ENCODE data around the gene MARK1.

DNA sequence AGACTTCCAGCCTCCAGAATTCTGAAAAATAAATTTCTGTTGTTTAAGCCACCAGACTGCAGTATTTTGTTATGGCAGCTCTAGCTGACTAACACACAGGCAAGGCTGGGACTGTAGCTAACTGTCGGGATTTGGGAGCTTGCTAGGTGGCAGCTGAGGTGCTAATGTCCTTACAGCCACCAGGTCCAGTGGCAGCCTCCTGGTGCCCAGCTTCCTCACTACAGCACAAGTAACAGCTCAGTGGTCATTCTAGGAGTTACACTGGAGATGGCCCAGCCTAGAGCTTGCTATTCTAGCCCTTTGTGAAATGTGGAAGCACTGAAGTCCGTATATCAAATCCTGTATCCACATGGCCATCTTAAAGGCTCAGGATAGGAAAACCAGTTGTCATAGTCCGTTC is 157.9 kb downstream of the MARK1 start:
- TF ChIP-seq, protein P1, sequence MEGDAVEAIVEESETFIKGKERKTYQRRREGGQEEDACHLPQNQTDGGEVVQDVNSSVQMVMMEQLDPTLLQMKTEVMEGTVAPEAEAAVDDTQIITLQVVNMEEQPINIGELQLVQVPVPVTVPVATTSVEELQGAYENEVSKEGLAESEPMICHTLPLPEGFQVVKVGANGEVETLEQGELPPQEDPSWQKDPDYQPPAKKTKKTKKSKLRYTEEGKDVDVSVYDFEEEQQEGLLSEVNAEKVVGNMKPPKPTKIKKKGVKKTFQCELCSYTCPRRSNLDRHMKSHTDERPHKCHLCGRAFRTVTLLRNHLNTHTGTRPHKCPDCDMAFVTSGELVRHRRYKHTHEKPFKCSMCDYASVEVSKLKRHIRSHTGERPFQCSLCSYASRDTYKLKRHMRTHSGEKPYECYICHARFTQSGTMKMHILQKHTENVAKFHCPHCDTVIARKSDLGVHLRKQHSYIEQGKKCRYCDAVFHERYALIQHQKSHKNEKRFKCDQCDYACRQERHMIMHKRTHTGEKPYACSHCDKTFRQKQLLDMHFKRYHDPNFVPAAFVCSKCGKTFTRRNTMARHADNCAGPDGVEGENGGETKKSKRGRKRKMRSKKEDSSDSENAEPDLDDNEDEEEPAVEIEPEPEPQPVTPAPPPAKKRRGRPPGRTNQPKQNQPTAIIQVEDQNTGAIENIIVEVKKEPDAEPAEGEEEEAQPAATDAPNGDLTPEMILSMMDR (IDR thresholded peaks at IDR 0.05) = no peak
- TF ChIP-seq POLR2A (IDR thresholded peaks at IDR 0.05) = no peak

Data from tibial nerve (tissue), 3 donors.